Natural killer cell (primary cell): ENCODE results near the gene MCF2L. TPM values are rescaled to one million over a fixed set of nuclear protein-coding genes. Genes with fewer than 3 reads are reported as not detected.

Source experiments
- ATAC-seq, 3 donors: fragments of 150-1000 bp in 2 of 3; fragments of 200-7000 bp in 1 of 3; cut with Tn5 transposase; 1 replicate in 1 of 3; 2 replicates in 2 of 3; pipeline ENCODE4 v1.10.0; 2021; ENCODE audit warnings: mild to moderate bottlenecking in 2 of 3, moderate library complexity in 2 of 3
- DNase-seq, 2 donors: peaks; one replicate each; pipeline versions ENCODE4 v3.0.0 to v3.0.0-alpha.2; 2013 to 2021; ENCODE audit warnings: mixed read lengths in 1 of 2
- H3K27ac ChIP-seq: one replicate; pipeline ENCODE4 v1.5.1; 2013; ENCODE audit warnings: mild to moderate bottlenecking, low read length
- H3K27me3 ChIP-seq: one replicate; pipeline ENCODE4 v1.6.1; 2013; ENCODE audit warnings: low read length; ENCODE audit not compliant: control insufficient read depth, insufficient read depth
- H3K36me3 ChIP-seq: one replicate; pipeline ENCODE4 v1.6.1; 2013; ENCODE audit warnings: low read length; ENCODE audit not compliant: control insufficient read depth, insufficient read depth
- H3K4me1 ChIP-seq: one replicate; pipeline ENCODE4 v1.6.1; 2013; ENCODE audit warnings: low read length; ENCODE audit not compliant: control insufficient read depth, insufficient read depth
- H3K4me3 ChIP-seq: one replicate; pipeline ENCODE4 v1.5.1; 2013; ENCODE audit warnings: low read length
- H3K9me3 ChIP-seq: one replicate; pipeline ENCODE4 v1.6.1; 2013; ENCODE audit warnings: low read length; ENCODE audit not compliant: control insufficient read depth, insufficient read depth
- H3K27ac Mint-ChIP-seq, 2 donors: one replicate each; pipeline ENCODE4 v1.8.0; 2022; ENCODE audit warnings: mild to moderate bottlenecking in 2 of 2, mixed read lengths in 2 of 2, moderate library complexity in 1 of 2
- H3K27me3 Mint-ChIP-seq, 2 donors: one replicate each; pipeline ENCODE4 v1.8.0; 2022; ENCODE audit warnings: low read depth in 2 of 2, mixed read lengths in 2 of 2
- H3K36me3 Mint-ChIP-seq: one replicate; pipeline ENCODE4 v1.8.0; 2022; ENCODE audit warnings: mixed read lengths
- H3K4me1 Mint-ChIP-seq, 2 donors: one replicate each; pipeline ENCODE4 v1.8.0; 2022; ENCODE audit warnings: mixed read lengths in 2 of 2
- H3K4me3 Mint-ChIP-seq: one replicate; pipeline ENCODE4 v1.8.0; 2022; ENCODE audit warnings: mild to moderate bottlenecking, moderate library complexity, mixed read lengths
- H3K9me3 Mint-ChIP-seq, 2 donors: one replicate each; pipeline ENCODE4 v1.8.0; 2022; ENCODE audit warnings: mixed read lengths in 2 of 2
- CTCF ChIP-seq: fragments of 200-600 bp; IDR thresholded peaks from one replicate; pipeline ENCODE4 v1.8.0; 2022; ENCODE audit warnings: antibody characterized with exemption
- WGBS: methylation state at CpG from one replicate; pipeline ENCODE4 v1.1.7; 2013; ENCODE audit warnings: missing lambda C conversion rate; ENCODE audit not compliant: insufficient coverage; 5-methylcytosine and 5-hydroxymethylcytosine counted together
- intact Hi-C: fragments of 100-400 bp; cut with micrococcal nuclease; formaldehyde crosslinking; loops from one replicate; pipeline ENCODE4 v1.14.2; 2022
- total RNA-seq, 4 donors: library from RNA; stranded (reverse); fragments of 120-200 nt in 1 of 4; gene quantifications; one replicate each; pipeline versions ENCODE4 v1.2.3 to v1.2.4, GENCODE V29; 2013 to 2022

MCF2L gene
- total RNA-seq, 3 donors from 2014 or later (not counting 1 experiment from before 2014, with no cell fraction given) = 1.7 to 3.0 (median 3.0) TPM

- Mint-ChIP-seq H3K27me3 (peaks cover 13 to 20% of the 10 kb centered on the region in 2 donors), H3K9me3 (no peaks in the 10 kb centered on the region), H3K36me3 (no peaks in the 10 kb centered on the region), H3K4me3 (no peak overlapping the region), H3K27ac (no peak overlapping the region), H3K4me1 (no peaks in the 10 kb centered on the region)
- no peak overlapping the region for H3K4me3 ChIP-seq
- ATAC-seq = no peak
- H3K4me1 ChIP-seq = no peaks in the 10 kb centered on the region
- H3K9me3 ChIP-seq = no peaks in the 10 kb centered on the region
- TF ChIP-seq CTCF = no peak
- H3K36me3 ChIP-seq = no peaks in the 10 kb centered on the region
- H3K27ac ChIP-seq = no peak overlapping the region
- intact Hi-C loops = no loop called here
- WGBS = 83% methylated on average over 28 of the region's 29 CpGs
- H3K27me3 ChIP-seq = no peaks in the 10 kb centered on the region
- DNase-seq = no peak
Observed at GRCh38 chr13:113123226-113124201, 154.5 kb downstream of the MCF2L start.

GRCh38 chr13:113124211-113124970 is 155.4 kb downstream of the MCF2L start:
- Histone ChIP-seq H3K4me1 (peaks cover 2% of the 10 kb centered on the region), H3K27ac (no peak overlapping the region), H3K4me3 (no peak overlapping the region), H3K9me3 (no peaks in the 10 kb centered on the region), H3K36me3 (no peaks in the 10 kb centered on the region), H3K27me3 (peaks cover under 1% of the 10 kb centered on the region)
- DNase-seq (no peak), ATAC-seq (no peak)
- no peak overlapping the region for H3K4me3 Mint-ChIP-seq
- no peak overlapping the region for H3K27ac Mint-ChIP-seq
- TF ChIP-seq CTCF = no peak
- intact Hi-C loops = no loop called here
- no peaks in the 10 kb centered on the region for H3K9me3 Mint-ChIP-seq
- 93% methylated on average over 19 of the region's 19 CpGs for WGBS
- no peaks in the 10 kb centered on the region for H3K4me1 Mint-ChIP-seq
- peaks cover 13 to 29% of the 10 kb centered on the region in 2 donors for H3K27me3 Mint-ChIP-seq
- H3K36me3 Mint-ChIP-seq = no peaks in the 10 kb centered on the region

GRCh38 chr13:113125506-113126264 is 156.7 kb downstream of the MCF2L start:
- peaks cover 13 to 33% of the 10 kb centered on the region in 2 donors for H3K27me3 Mint-ChIP-seq
- intact Hi-C loops = no loop called here
- no peak for ATAC-seq

More at GRCh38 chr13:113125506-113126264, 156.7 kb downstream of the MCF2L start:
- no peak for DNase-seq
- no peak overlapping the region for H3K27ac ChIP-seq
- no peak overlapping the region for H3K27ac Mint-ChIP-seq
- peaks cover 5% of the 10 kb centered on the region in 2 donors for H3K4me1 Mint-ChIP-seq
- H3K4me1 ChIP-seq = peaks cover 9% of the 10 kb centered on the region
- no peak overlapping the region for H3K4me3 ChIP-seq
- no peaks in the 10 kb centered on the region for H3K36me3 Mint-ChIP-seq
- WGBS = 90% methylated on average over 19 of the region's 19 CpGs
- no peaks in the 10 kb centered on the region for H3K9me3 Mint-ChIP-seq
- peaks cover 3% of the 10 kb centered on the region for H3K9me3 ChIP-seq
- no peak for TF ChIP-seq CTCF
- no peak overlapping the region for H3K4me3 Mint-ChIP-seq
- peaks cover 4% of the 10 kb centered on the region for H3K27me3 ChIP-seq
- H3K36me3 ChIP-seq = no peaks in the 10 kb centered on the region
